Measurements from ENCODE around the gene TOMM5. TPM values are rescaled to one million over a fixed set of nuclear protein-coding genes. Genes with fewer than 3 reads are reported as not detected.

TOMM5 gene
- total and polyA plus RNA-seq, 2 of the 4 experiments (the other 2 are of a cell fraction), result 159 to 206 TPM

GRCh38 chr9:37640246-37640645, 47.8 kb upstream of the TOMM5 start:
- Histone ChIP-seq H3K27ac (ENCODE audit: insufficient read depth, low read length) (no peak overlapping the region), H2BK120ac (ENCODE audit: low read depth, low read length) (no peak overlapping the region), H2BK20ac (ENCODE audit: low read depth, low read length) (no peak overlapping the region), H2AK9ac (replicated peaks; ENCODE audit: low read depth, low read length, poor library complexity) (no peak overlapping the region), H2AFZ (replicated peaks; ENCODE audit: low read length, poor library complexity) (no peak overlapping the region), H3K4me3 (ENCODE audit: insufficient read depth, low read depth, low read length) (no peak overlapping the region), H4K8ac (ENCODE audit: low read depth in 2 of 2, low read length in 2 of 2) (no peak overlapping the region), H3K56ac (ENCODE audit: extremely low read depth, insufficient read depth, low read length) (no peak overlapping the region), H3K27me3 (ENCODE audit: control insufficient read depth, insufficient read depth, low read length) (peaks cover 27% of the 10 kb centered on the region), H2BK5ac (ENCODE audit: low read depth, low read length, poor library complexity, severe bottlenecking) (no peak overlapping the region), H3K4me1 (ENCODE audit: control insufficient read depth, insufficient read depth, low read length) (no peaks in the 10 kb centered on the region), H2AK5ac (ENCODE audit: low read depth, low read length) (no peak overlapping the region), H2BK15ac (ENCODE audit: low read depth, low read length) (no peak overlapping the region), H3K9me1 (ENCODE audit: insufficient read depth, low read length) (no peaks in the 10 kb centered on the region), H3K36me3 (ENCODE audit: control insufficient read depth, insufficient read depth, low read length) (no peaks in the 10 kb centered on the region), H3K9me3 (ENCODE audit: control insufficient read depth, insufficient read depth, low read length) (no peaks in the 10 kb centered on the region), H3K14ac (replicated peaks; ENCODE audit: low read depth, low read length) (no peak overlapping the region), H3K23ac (ENCODE audit: low read depth, low read length) (no peak overlapping the region), H3K79me1 (ENCODE audit: low read depth in 1 of 2, low read length in 2 of 2) (no peaks in the 10 kb centered on the region), H3K4me2 (ENCODE audit: low read depth, low read length) (no peak overlapping the region), H4K91ac (ENCODE audit: insufficient read depth, low read depth, low read length) (no peak overlapping the region), H4K20me1 (ENCODE audit: insufficient read depth, low read length) (no peaks in the 10 kb centered on the region), H4K5ac (ENCODE audit: low read depth, low read length) (no peak overlapping the region), H3K9ac (ENCODE audit: low read depth, low read length) (no peak overlapping the region), H3K18ac (ENCODE audit: low read depth, low read length) (no peak overlapping the region), H3K4ac (ENCODE audit: low read depth, low read length) (no peak overlapping the region)
- dilution Hi-C loops (cut with HindIII; ENCODE audit: low sequenced_read_pairs, unreplicated experiment), result no loop called here
- ChIA-PET CTCF (no interaction called here), POLR2A (ENCODE audit: unreplicated experiment) (no interaction called here)
- BruUV-seq (replicated peaks), result no TSS peak
- WGBS, 2 experiments (ENCODE audit: extremely low coverage in 2 of 2, insufficient read length in 1 of 2), result no CpG with 5 or more reads among the region's 3 CpGs
- ATAC-seq (ENCODE audit: low read depth), result no peak
- no peak for TF ChIP-seq MAFK (IDR thresholded peaks at IDR 0.05; ENCODE audit: low read depth, low read length)
- no peak for TF ChIP-seq CEBPB (IDR thresholded peaks at IDR 0.05; ENCODE audit: low read depth, low read length)
- TF ChIP-seq NFE2L2 (IDR thresholded peaks at IDR 0.05; ENCODE audit: low read depth, low read length), result no peak
- TF ChIP-seq MXI1 (IDR thresholded peaks at IDR 0.05; ENCODE audit: borderline replicate concordance, low read depth, low read length), result no peak
- no peak for TF ChIP-seq CTCF (conservative IDR thresholded peaks at IDR 0.05; ENCODE audit: low read depth, low read length)
- no peak for TF ChIP-seq ELK1 (IDR thresholded peaks at IDR 0.05; ENCODE audit: borderline replicate concordance, low read depth, low read length)
- TF ChIP-seq POLR2A (IDR thresholded peaks at IDR 0.05; ENCODE audit: low read depth, low read length), result no peak
- TF ChIP-seq RFX5 (IDR thresholded peaks at IDR 0.05; ENCODE audit: low read depth, low read length), result no peak
- no peak for TF ChIP-seq FOS (IDR thresholded peaks at IDR 0.05; ENCODE audit: low read depth, low read length)
- no peak for TF ChIP-seq SMC3 (IDR thresholded peaks at IDR 0.05; ENCODE audit: low read depth, low read length)
- TF ChIP-seq MAZ (IDR thresholded peaks at IDR 0.05; ENCODE audit: borderline replicate concordance, low read depth, low read length), result no peak
- TF ChIP-seq RCOR1 (IDR thresholded peaks at IDR 0.05; ENCODE audit: insufficient replicate concordance, low read length), result no peak
- TF ChIP-seq RAD21 (IDR thresholded peaks at IDR 0.05; ENCODE audit: low read length), result no peak
- no peak for TF ChIP-seq BHLHE40 (IDR thresholded peaks at IDR 0.05; ENCODE audit: low read depth, low read length)
- TF ChIP-seq USF2 (IDR thresholded peaks at IDR 0.05; ENCODE audit: low read depth, low read length), result no peak
- no peak for TF ChIP-seq CHD1 (IDR thresholded peaks at IDR 0.05; ENCODE audit: low read depth, low read length)
- in situ Hi-C loops (cut with MboI; ENCODE audit: low sequenced_read_pairs), result no loop called here
- intact Hi-C loops (cut with micrococcal nuclease), result no loop called here
- no peak for DNase-seq
